ENCODE results near the gene CCPG1. TPM values are rescaled to one million over a fixed set of nuclear protein-coding genes. Genes with fewer than 3 reads are reported as not detected.
"Not testable (repeated sequence)": the region's sequence is repeated elsewhere in the genome, so short reads cannot be mapped to it uniquely, and the experiment has no call there.

Gene CCPG1
- total RNA-seq (2021) (27.5 and 31.9 TPM in 2 replicates), Bru-seq, nascent RNA (percentile 73 among the genes with signal in this experiment), BruChase-seq, experiment 1, labeled RNA remaining after a 2-hour chase (percentile 81 among the genes with signal in this experiment), BruChase-seq, experiment 2, labeled RNA remaining after a 6-hour chase (percentile 93 among the genes with signal in this experiment)
- long read RNA-seq, full-length matches to known transcripts: 52 of 59 reads
- long read RNA-seq, partial matches to known transcripts: 2 of 59 reads
- long read RNA-seq, other reads (novel, unspliced or antisense): 5 of 59 reads

- Histone ChIP-seq H3K27ac (ENCODE audit: low read depth, low read length, poor library complexity, severe bottlenecking) (peak within 1 kb of the TSS; percentile 69), H3K27me3 (replicated peaks; ENCODE audit: insufficient read depth, low read depth, low read length, poor library complexity) (no peaks in the 10 kb centered on the region), H3K4me1 (ENCODE audit: insufficient read depth, low read length, poor library complexity, severe bottlenecking) (peaks cover 13% of the 10 kb centered on the region), H3K36me3 (ENCODE audit: insufficient read depth, low read length, poor library complexity, severe bottlenecking) (no peaks in the 10 kb centered on the region), H3K9me3 (ENCODE audit: low read depth, low read length, poor library complexity, severe bottlenecking) (no peaks in the 10 kb centered on the region), H3K4me3 (ENCODE audit: low read depth, low read length, poor library complexity, severe bottlenecking) (peak within 1 kb of the TSS; percentile 82)
- TF ChIP-seq CTCF (conservative IDR thresholded peaks at IDR 0.05; ENCODE audit: low read depth, low read length) (peak; percentile 67), EZH2 (IDR thresholded peaks at IDR 0.05; ENCODE audit: borderline replicate concordance, low read depth, low read length, poor library complexity, severe bottlenecking) (no peak)
- peak; percentile 95 for DNase-seq (ENCODE audit: low spot score)
- CTCF ChIA-PET: interaction anchor here (1.1 to 1.8 kb wide), 3 partner anchors 27 to 89 kb away, joined by 4 to 6 read pairs (median 5); partner anchors contain the start of genes PIGB and PIGBOS1
- intact Hi-C loops (cut with micrococcal nuclease; ENCODE audit: unreplicated experiment): loop anchor here (5.0 kb wide), 1 partner anchor 76 kb away; no protein-coding TSS in a partner anchor
- BruUV-seq (replicated peaks): TSS peak; percentile 75
- POLR2A ChIA-PET (ENCODE audit: low non-redundant PET): interaction anchor here (0.6 kb wide), 2 partner anchors 12 to 51 kb away, joined by 3 to 6 read pairs; no protein-coding TSS in a partner anchor
Observed at GRCh38 chr15:55408012-55408928, at the start of gene CCPG1, which contains the start of gene PIERCE2. CCPG1 (minus strand) TSS chr15:55408359; CDS start chr15:55389424, 18,935 bp downstream. PIERCE2 (plus strand) TSS chr15:55408495; CDS start chr15:55408769, 274 bp downstream.

GRCh38 chr15:55457401-55458022 lies 49.4 kb upstream of the CCPG1 start:
- Histone ChIP-seq H3K27me3 (replicated peaks; ENCODE audit: insufficient read depth, low read depth, low read length, poor library complexity) (no peaks in the 10 kb centered on the region), H3K36me3 (ENCODE audit: insufficient read depth, low read length, poor library complexity, severe bottlenecking) (no peaks in the 10 kb centered on the region), H3K4me1 (ENCODE audit: insufficient read depth, low read length, poor library complexity, severe bottlenecking) (no peaks in the 10 kb centered on the region), H3K9me3 (ENCODE audit: low read depth, low read length, poor library complexity, severe bottlenecking) (no peaks in the 10 kb centered on the region), H3K27ac (ENCODE audit: low read depth, low read length, poor library complexity, severe bottlenecking) (no peak overlapping the region), H3K4me3 (ENCODE audit: low read depth, low read length, poor library complexity, severe bottlenecking) (no peak overlapping the region)
- no peak for TF ChIP-seq EZH2 (IDR thresholded peaks at IDR 0.05; ENCODE audit: borderline replicate concordance, low read depth, low read length, poor library complexity, severe bottlenecking)
- TF ChIP-seq CTCF (conservative IDR thresholded peaks at IDR 0.05; ENCODE audit: low read depth, low read length): no peak
- DNase-seq (ENCODE audit: low spot score): no peak
- ChIA-PET POLR2A (ENCODE audit: low non-redundant PET) (no interaction called here), CTCF (no interaction called here)
- intact Hi-C loops (cut with micrococcal nuclease; ENCODE audit: unreplicated experiment): no loop called here
- BruUV-seq (replicated peaks): no TSS peak

GRCh38 chr15:55447030-55447394 lies 38.9 kb upstream of the CCPG1 start:
- BruUV-seq (replicated peaks); POLR2A ChIA-PET (ENCODE audit: low non-redundant PET): not testable (repeated sequence)

GRCh38 chr15:55446379-55447029 lies 38.3 kb upstream of the CCPG1 start:
- POLR2A ChIA-PET (ENCODE audit: low non-redundant PET); intact Hi-C loops (cut with micrococcal nuclease; ENCODE audit: unreplicated experiment); CTCF ChIA-PET; H3K36me3 ChIP-seq (ENCODE audit: insufficient read depth, low read length, poor library complexity, severe bottlenecking); DNase-seq (ENCODE audit: low spot score); BruUV-seq (replicated peaks); H3K4me1 ChIP-seq (ENCODE audit: insufficient read depth, low read length, poor library complexity, severe bottlenecking); H3K4me3 ChIP-seq (ENCODE audit: low read depth, low read length, poor library complexity, severe bottlenecking); H3K27ac ChIP-seq (ENCODE audit: low read depth, low read length, poor library complexity, severe bottlenecking); H3K27me3 ChIP-seq (replicated peaks; ENCODE audit: insufficient read depth, low read depth, low read length, poor library complexity); H3K9me3 ChIP-seq (ENCODE audit: low read depth, low read length, poor library complexity, severe bottlenecking): not testable (repeated sequence)

More at GRCh38 chr15:55447030-55447394, 38.9 kb upstream of the CCPG1 start:
- H3K4me1 ChIP-seq (ENCODE audit: insufficient read depth, low read length, poor library complexity, severe bottlenecking); intact Hi-C loops (cut with micrococcal nuclease; ENCODE audit: unreplicated experiment); H3K9me3 ChIP-seq (ENCODE audit: low read depth, low read length, poor library complexity, severe bottlenecking); H3K36me3 ChIP-seq (ENCODE audit: insufficient read depth, low read length, poor library complexity, severe bottlenecking); H3K27ac ChIP-seq (ENCODE audit: low read depth, low read length, poor library complexity, severe bottlenecking); H3K4me3 ChIP-seq (ENCODE audit: low read depth, low read length, poor library complexity, severe bottlenecking); CTCF ChIA-PET; DNase-seq (ENCODE audit: low spot score); H3K27me3 ChIP-seq (replicated peaks; ENCODE audit: insufficient read depth, low read depth, low read length, poor library complexity): not testable (repeated sequence)

GRCh38 chr15:55445936-55446335 lies 37.8 kb upstream of the CCPG1 start:
- DNase-seq (ENCODE audit: low spot score); H3K4me1 ChIP-seq (ENCODE audit: insufficient read depth, low read length, poor library complexity, severe bottlenecking); H3K27ac ChIP-seq (ENCODE audit: low read depth, low read length, poor library complexity, severe bottlenecking); H3K9me3 ChIP-seq (ENCODE audit: low read depth, low read length, poor library complexity, severe bottlenecking); H3K27me3 ChIP-seq (replicated peaks; ENCODE audit: insufficient read depth, low read depth, low read length, poor library complexity); H3K36me3 ChIP-seq (ENCODE audit: insufficient read depth, low read length, poor library complexity, severe bottlenecking); BruUV-seq (replicated peaks); intact Hi-C loops (cut with micrococcal nuclease; ENCODE audit: unreplicated experiment); POLR2A ChIA-PET (ENCODE audit: low non-redundant PET); H3K4me3 ChIP-seq (ENCODE audit: low read depth, low read length, poor library complexity, severe bottlenecking); CTCF ChIA-PET: not testable (repeated sequence)
